ENCODE data around the gene CBX4.

CBX4 gene

DNA sequence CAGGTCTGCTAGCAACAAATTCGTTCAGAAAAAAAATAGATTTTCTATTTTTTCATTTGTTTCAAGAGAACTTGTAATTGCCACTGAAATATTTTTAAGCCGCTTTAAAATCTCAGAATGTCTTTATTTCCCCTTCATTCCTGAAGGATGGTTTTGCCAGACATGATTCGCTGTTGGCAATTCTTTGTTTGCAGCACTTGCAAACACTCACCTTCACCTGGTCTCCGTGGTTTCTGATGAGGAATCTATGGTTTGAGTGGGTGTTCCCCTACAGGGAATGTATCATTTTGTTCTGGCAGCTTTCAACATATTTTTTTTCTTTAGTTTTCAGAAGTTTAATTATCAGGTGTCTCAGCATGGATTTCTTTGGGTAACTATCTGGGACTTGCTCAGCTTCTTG, 36.3 kb upstream of the CBX4 start:
- H3K4me3 ChIP-seq (ENCODE audit: control insufficient read depth, low read depth, low read length): no peak overlapping the region
- no peak for DNase-seq (ENCODE audit: low read depth)
- no peak for TF ChIP-seq CTCF (conservative IDR thresholded peaks at IDR 0.05; ENCODE audit: control insufficient read depth, insufficient read depth, low read depth, low read length)

DNA sequence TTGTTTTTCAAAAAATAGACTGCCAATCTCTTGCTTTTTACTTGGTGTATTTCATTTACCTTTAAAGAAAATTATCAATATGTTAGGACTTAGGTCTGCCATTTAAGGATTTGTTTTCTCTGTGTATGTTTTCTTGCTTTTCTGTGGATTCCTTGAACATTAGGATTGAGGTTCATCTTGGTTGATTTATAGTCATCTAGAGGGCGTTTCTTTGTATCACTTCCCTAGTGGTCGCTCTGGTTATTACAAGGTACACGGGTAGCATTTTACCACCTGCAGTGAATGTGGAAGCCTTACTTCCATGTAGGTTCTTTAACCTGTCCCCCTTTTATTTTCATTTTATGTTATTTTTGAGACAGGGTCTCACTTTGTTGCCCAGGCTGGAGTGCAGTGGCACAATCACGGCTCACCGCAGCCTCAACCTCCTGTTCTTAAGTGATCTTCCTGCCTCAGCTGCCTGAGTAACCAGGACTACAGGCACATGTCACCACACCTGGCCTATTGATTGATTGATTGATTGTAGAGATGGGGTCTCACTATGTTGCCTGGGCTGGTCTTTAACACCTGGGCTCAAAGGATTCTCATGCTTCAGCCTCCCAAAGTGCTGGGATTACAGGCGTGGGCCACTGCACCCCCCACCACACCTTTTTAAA, 35.2 kb upstream of the CBX4 start:
- H3K4me3 ChIP-seq (ENCODE audit: control insufficient read depth, low read depth, low read length): no peak overlapping the region
- peak; percentile 47 for TF ChIP-seq CTCF (conservative IDR thresholded peaks at IDR 0.05; ENCODE audit: control insufficient read depth, insufficient read depth, low read depth, low read length)
- DNase-seq (ENCODE audit: low read depth): peak; percentile 26

DNA sequence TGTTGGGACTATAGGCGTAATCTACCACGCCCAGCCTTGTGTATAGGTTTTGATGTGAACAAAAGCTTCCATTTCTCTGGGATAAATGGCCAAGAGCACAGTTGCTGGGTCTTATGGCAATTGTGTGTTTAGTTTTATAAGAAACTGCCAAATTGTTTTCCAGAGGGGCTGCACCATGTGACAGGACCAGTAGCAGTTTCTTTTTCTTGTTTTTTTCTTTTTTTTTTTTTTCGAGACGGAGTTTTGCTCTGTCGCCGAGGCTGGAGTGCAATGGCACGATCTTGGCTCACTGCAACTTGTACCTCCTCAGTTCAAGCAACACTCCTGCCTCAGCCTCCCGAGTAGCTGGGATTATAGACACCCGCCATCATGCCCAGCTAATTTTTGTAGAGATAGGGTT, 34.3 kb upstream of the CBX4 start:
- no peak for DNase-seq (ENCODE audit: low read depth)
- no peak overlapping the region for H3K4me3 ChIP-seq (ENCODE audit: control insufficient read depth, low read depth, low read length)
- no peak for TF ChIP-seq CTCF (conservative IDR thresholded peaks at IDR 0.05; ENCODE audit: control insufficient read depth, insufficient read depth, low read depth, low read length)

DNA sequence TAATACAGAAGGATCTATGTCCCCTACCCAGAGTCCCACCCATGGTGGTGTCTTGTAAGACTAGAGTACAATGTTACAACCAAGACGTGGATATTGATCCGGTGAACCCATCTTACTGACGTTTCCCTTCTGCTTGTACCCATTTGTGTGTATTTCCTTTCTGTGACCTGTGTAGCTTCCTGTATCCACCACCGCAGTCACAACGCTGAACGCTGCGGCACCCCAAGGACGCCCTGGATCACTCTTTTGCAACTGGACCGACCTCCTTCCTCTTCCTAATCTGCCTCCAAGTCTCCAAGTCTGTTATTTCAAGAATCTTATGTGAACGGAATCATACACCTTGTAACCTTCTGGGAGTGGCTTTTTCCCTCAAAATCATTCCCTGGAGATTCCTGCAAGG, 33.5 kb upstream of the CBX4 start:
- H3K4me3 ChIP-seq (ENCODE audit: control insufficient read depth, low read depth, low read length): no peak overlapping the region
- TF ChIP-seq CTCF (conservative IDR thresholded peaks at IDR 0.05; ENCODE audit: control insufficient read depth, insufficient read depth, low read depth, low read length): no peak
- no peak for DNase-seq (ENCODE audit: low read depth)

DNA sequence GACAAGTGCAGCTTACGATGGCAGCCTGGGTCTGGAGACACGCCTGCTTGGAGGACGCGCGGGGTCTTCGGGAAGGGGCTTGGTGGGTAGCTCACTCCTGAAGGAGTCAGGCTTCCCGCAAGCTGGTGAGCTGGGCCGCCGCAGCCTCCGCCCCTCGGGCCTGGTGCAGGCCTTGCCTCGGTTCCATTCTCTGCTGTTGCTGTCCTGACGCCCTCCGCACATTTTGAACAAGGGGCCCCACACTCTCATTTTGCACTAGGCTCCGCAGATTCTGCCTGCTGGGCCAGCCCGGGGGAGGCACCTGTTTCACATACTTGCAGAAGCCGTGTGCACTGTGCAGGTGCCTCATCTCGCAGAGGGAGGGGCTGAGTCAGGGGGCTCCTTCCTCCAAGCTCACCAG, 31.9 kb upstream of the CBX4 start:
- no peak for DNase-seq (ENCODE audit: low read depth)
- TF ChIP-seq CTCF (conservative IDR thresholded peaks at IDR 0.05; ENCODE audit: control insufficient read depth, insufficient read depth, low read depth, low read length): no peak
- H3K4me3 ChIP-seq (ENCODE audit: control insufficient read depth, low read depth, low read length): no peak overlapping the region

DNA sequence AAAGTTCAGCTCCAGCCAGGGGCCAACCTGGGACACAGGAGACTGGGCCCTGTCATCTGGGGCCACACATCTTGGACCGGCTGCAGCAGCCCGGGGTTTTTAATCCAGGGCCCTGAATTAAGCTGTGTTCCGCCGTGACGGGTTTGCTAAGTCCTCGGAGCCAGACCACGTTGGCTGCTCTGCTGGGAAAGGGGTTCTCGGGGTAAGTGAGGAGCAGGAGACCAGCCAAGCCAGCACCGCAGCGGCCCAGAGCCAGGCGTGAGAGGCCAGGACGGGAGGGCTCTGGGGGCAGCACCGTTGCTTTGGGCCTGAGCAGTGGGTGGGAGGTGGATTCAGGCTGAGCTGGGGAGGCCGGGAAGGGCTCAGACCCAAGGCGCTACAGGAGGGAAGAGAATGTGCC, 31.3 kb upstream of the CBX4 start:
- DNase-seq (ENCODE audit: low read depth): no peak
- TF ChIP-seq CTCF (conservative IDR thresholded peaks at IDR 0.05; ENCODE audit: control insufficient read depth, insufficient read depth, low read depth, low read length): no peak
- no peak overlapping the region for H3K4me3 ChIP-seq (ENCODE audit: control insufficient read depth, low read depth, low read length)

All from fibroblast of mammary gland (primary cell).